Activated naive CD8-positive, alpha-beta T cell treated with anti-CD3 and anti-CD28 coated beads, Interleukin-2, amount 10 ng/mL, durations not matched to agents 7 days and 5 days (primary cell): Measurements from ENCODE around the gene VWF. TPM values are rescaled to one million over a fixed set of nuclear protein-coding genes. Genes with fewer than 3 reads are reported as not detected.

Source experiments
- ATAC-seq: fragments of 150-1000 bp; cut with Tn5 transposase; one replicate; pipeline ENCODE4 v1.10.0; 2021; ENCODE audit warnings: low read depth, moderate library complexity
- POLR2A ChIA-PET: fragments of 350-600 bp; sonication (Branson Sonifier 250); formaldehyde crosslinking; loops from one replicate; lab custom pipeline; 2021; ENCODE audit warnings: antibody characterized with exemption; lab: Charles Lee
- DNase-seq: peaks from one replicate; pipeline ENCODE4 v3.0.0; 2021
- H3K27ac Mint-ChIP-seq: one replicate; pipeline ENCODE4 v1.8.0; 2022; ENCODE audit warnings: mild to moderate bottlenecking, mixed read lengths
- H3K27me3 Mint-ChIP-seq: one replicate; pipeline ENCODE4 v1.8.0; 2022; ENCODE audit warnings: mild to moderate bottlenecking, moderate library complexity, mixed read lengths
- H3K36me3 Mint-ChIP-seq: one replicate; pipeline ENCODE4 v1.8.0; 2021; ENCODE audit warnings: mild to moderate bottlenecking, mixed read lengths
- H3K4me1 Mint-ChIP-seq: one replicate; pipeline ENCODE4 v1.8.0; 2021; ENCODE audit warnings: mixed read lengths
- H3K4me3 Mint-ChIP-seq: one replicate; pipeline ENCODE4 v1.8.0; 2022; ENCODE audit warnings: mild to moderate bottlenecking, moderate library complexity, mixed read lengths
- H3K9me3 Mint-ChIP-seq: one replicate; pipeline ENCODE4 v1.8.0; 2021; ENCODE audit warnings: mixed read lengths
- total RNA-seq, 2 experiments: library from RNA; stranded (reverse); gene quantifications; one replicate each; pipeline ENCODE4 v1.2.3, GENCODE V29; 2021

VWF gene
- total RNA-seq, 2 experiments from 2014 or later, result 0.23 to 0.44 TPM

GRCh38 chr12:6088921-6089747, 35.3 kb downstream of the VWF start:
- H3K36me3 Mint-ChIP-seq, result no peaks in the 10 kb centered on the region
- no peak overlapping the region for H3K27ac Mint-ChIP-seq
- no peak overlapping the region for H3K4me3 Mint-ChIP-seq
- no peak for ATAC-seq
- peaks cover 5% of the 10 kb centered on the region for H3K4me1 Mint-ChIP-seq
- H3K9me3 Mint-ChIP-seq, result no peaks in the 10 kb centered on the region
- POLR2A ChIA-PET, result no interaction called here
- no peak for DNase-seq
- peaks cover 3% of the 10 kb centered on the region for H3K27me3 Mint-ChIP-seq

- Mint-ChIP-seq H3K27me3 (peaks cover 2% of the 10 kb centered on the region), H3K4me3 (no peak overlapping the region), H3K4me1 (no peaks in the 10 kb centered on the region), H3K9me3 (no peaks in the 10 kb centered on the region), H3K27ac (no peak overlapping the region), H3K36me3 (no peaks in the 10 kb centered on the region)
- DNase-seq (no peak), ATAC-seq (no peak)
- POLR2A ChIA-PET, result interaction anchor here (1.0 kb wide), 1 partner anchor 109 kb away, joined by 3 read pairs; no protein-coding TSS in a partner anchor
Observed at GRCh38 chr12:6086316-6086715, 38.2 kb downstream of the VWF start.

GRCh38 chr12:6085841-6086240, 38.6 kb downstream of the VWF start:
- Mint-ChIP-seq H3K4me3 (no peak overlapping the region), H3K27ac (no peak overlapping the region)
- POLR2A ChIA-PET, result no interaction called here

GRCh38 chr12:6084969-6085450, 39.5 kb downstream of the VWF start:
- Mint-ChIP-seq H3K36me3 (no peaks in the 10 kb centered on the region), H3K27ac (no peak overlapping the region), H3K9me3 (no peaks in the 10 kb centered on the region), H3K27me3 (no peaks in the 10 kb centered on the region), H3K4me3 (no peak overlapping the region), H3K4me1 (no peaks in the 10 kb centered on the region)
- POLR2A ChIA-PET, result no interaction called here
- DNase-seq, result no peak
- no peak for ATAC-seq

More at GRCh38 chr12:6085841-6086240, 38.6 kb downstream of the VWF start:
- ATAC-seq (no peak), DNase-seq (no peak)
- Mint-ChIP-seq H3K9me3 (no peaks in the 10 kb centered on the region), H3K4me1 (no peaks in the 10 kb centered on the region), H3K27me3 (peaks cover 2% of the 10 kb centered on the region), H3K36me3 (no peaks in the 10 kb centered on the region)

GRCh38 chr12:6084261-6084968, 40.1 kb downstream of the VWF start:
- DNase-seq (no peak), ATAC-seq (no peak)
- no peaks in the 10 kb centered on the region for H3K36me3 Mint-ChIP-seq
- H3K27me3 Mint-ChIP-seq, result no peaks in the 10 kb centered on the region
- H3K4me3 Mint-ChIP-seq, result no peak overlapping the region
- no peaks in the 10 kb centered on the region for H3K4me1 Mint-ChIP-seq
- H3K27ac Mint-ChIP-seq, result no peak overlapping the region
- no peaks in the 10 kb centered on the region for H3K9me3 Mint-ChIP-seq
- POLR2A ChIA-PET, result no interaction called here

GRCh38 chr12:6083601-6084000, 40.9 kb downstream of the VWF start:
- POLR2A ChIA-PET, result no interaction called here
- Mint-ChIP-seq H3K27ac (no peak overlapping the region), H3K9me3 (no peaks in the 10 kb centered on the region), H3K36me3 (no peaks in the 10 kb centered on the region), H3K4me1 (no peaks in the 10 kb centered on the region), H3K27me3 (no peaks in the 10 kb centered on the region), H3K4me3 (no peak overlapping the region)
- no peak for DNase-seq
- no peak for ATAC-seq

- DNase-seq (no peak), ATAC-seq (no peak)
- no peaks in the 10 kb centered on the region for H3K4me1 Mint-ChIP-seq
- no peaks in the 10 kb centered on the region for H3K27me3 Mint-ChIP-seq
- POLR2A ChIA-PET, result no interaction called here
- H3K36me3 Mint-ChIP-seq, result no peaks in the 10 kb centered on the region
- H3K9me3 Mint-ChIP-seq, result no peaks in the 10 kb centered on the region
- H3K4me3 Mint-ChIP-seq, result no peak overlapping the region
- H3K27ac Mint-ChIP-seq, result no peak overlapping the region
Observed at GRCh38 chr12:6082613-6083012, 41.9 kb downstream of the VWF start.

- H3K4me1 Mint-ChIP-seq, result peaks cover 5% of the 10 kb centered on the region
- no peak overlapping the region for H3K27ac Mint-ChIP-seq
- H3K4me3 Mint-ChIP-seq, result no peak overlapping the region
- no peak for ATAC-seq
- no peaks in the 10 kb centered on the region for H3K36me3 Mint-ChIP-seq
- no peak for DNase-seq
- POLR2A ChIA-PET, result interaction anchor here (0.5 kb wide), 1 partner anchor 8 kb away, joined by 6 read pairs; no protein-coding TSS in a partner anchor
- H3K9me3 Mint-ChIP-seq, result no peaks in the 10 kb centered on the region
- H3K27me3 Mint-ChIP-seq, result peaks cover 4% of the 10 kb centered on the region
Observed at GRCh38 chr12:6080149-6081045, 44.1 kb downstream of the VWF start.

GRCh38 chr12:6078398-6079096, 45.9 kb downstream of the VWF start:
- Mint-ChIP-seq H3K9me3 (no peaks in the 10 kb centered on the region), H3K4me1 (peaks cover 20% of the 10 kb centered on the region), H3K27me3 (peaks cover 9% of the 10 kb centered on the region), H3K27ac (no peak overlapping the region), H3K4me3 (no peak overlapping the region), H3K36me3 (no peaks in the 10 kb centered on the region)
- no peak for DNase-seq
- ATAC-seq, result no peak
- POLR2A ChIA-PET, result no interaction called here

- POLR2A ChIA-PET, result no interaction called here
- no peaks in the 10 kb centered on the region for H3K36me3 Mint-ChIP-seq
- H3K4me1 Mint-ChIP-seq, result peaks cover 20% of the 10 kb centered on the region
- H3K27me3 Mint-ChIP-seq, result peaks cover 9% of the 10 kb centered on the region
- H3K4me3 Mint-ChIP-seq, result no peak overlapping the region
- no peaks in the 10 kb centered on the region for H3K9me3 Mint-ChIP-seq
- no peak overlapping the region for H3K27ac Mint-ChIP-seq
- ATAC-seq (no peak), DNase-seq (no peak)
Observed at GRCh38 chr12:6077692-6078083, 46.8 kb downstream of the VWF start.

GRCh38 chr12:6076776-6077691, 47.4 kb downstream of the VWF start:
- no peak overlapping the region for H3K4me3 Mint-ChIP-seq
- no peaks in the 10 kb centered on the region for H3K36me3 Mint-ChIP-seq
- POLR2A ChIA-PET, result no interaction called here
- ATAC-seq (no peak), DNase-seq (no peak)
- no peak overlapping the region for H3K27ac Mint-ChIP-seq
- peaks cover 20% of the 10 kb centered on the region for H3K4me1 Mint-ChIP-seq
- no peaks in the 10 kb centered on the region for H3K9me3 Mint-ChIP-seq
- H3K27me3 Mint-ChIP-seq, result peaks cover 9% of the 10 kb centered on the region

GRCh38 chr12:6076346-6076745, 48.1 kb downstream of the VWF start:
- no peak for DNase-seq
- no peaks in the 10 kb centered on the region for H3K9me3 Mint-ChIP-seq
- H3K36me3 Mint-ChIP-seq, result no peaks in the 10 kb centered on the region
- H3K27me3 Mint-ChIP-seq, result peaks cover 9% of the 10 kb centered on the region
- ATAC-seq, result no peak
- no peak overlapping the region for H3K27ac Mint-ChIP-seq
- POLR2A ChIA-PET, result no interaction called here
- peaks cover 20% of the 10 kb centered on the region for H3K4me1 Mint-ChIP-seq
- H3K4me3 Mint-ChIP-seq, result no peak overlapping the region
